PFSK-1 (cell line): ENCODE measurements around the gene NPHS1.

ENCODE experiments used
- FOXP2 ChIP-seq: optimal IDR thresholded peaks from 2 replicates; pipeline ENCODE3; 2011; ENCODE audit warnings: borderline replicate concordance, control low read depth, inconsistent platforms; ENCODE audit not compliant: insufficient read depth; ENCODE audit errors: extremely low read length, extremely low read depth
- POLR2AphosphoS5 ChIP-seq: IDR thresholded peaks from 2 replicates; pipeline ENCODE4 v1.6.1; 2012; ENCODE audit warnings: low read depth, mild to moderate bottlenecking, control low read depth, low read length, moderate library complexity
- REST ChIP-seq, 2 experiments: IDR thresholded peaks; 2 replicates each; pipeline versions ENCODE4 v1.6.1 to v1.8.0; 2011 to 2012; ENCODE audit warnings: low read depth in 2 of 2, low read length in 2 of 2, control low read depth in 1 of 2, inconsistent platforms in 1 of 2, mild to moderate bottlenecking in 1 of 2, moderate library complexity in 1 of 2; ENCODE audit not compliant: insufficient read depth in 1 of 2
- SIN3A ChIP-seq: IDR thresholded peaks from 2 replicates; pipeline ENCODE4 v1.6.1; 2012; ENCODE audit warnings: mild to moderate bottlenecking, low read length, moderate library complexity, borderline replicate concordance; ENCODE audit not compliant: insufficient read depth
- TAF1 ChIP-seq: IDR thresholded peaks from 2 replicates; pipeline ENCODE4 v1.6.1; 2012; ENCODE audit warnings: low read length, control low read depth, borderline replicate concordance; ENCODE audit not compliant: insufficient read depth

NPHS1 gene

GRCh38 chr19:35781650-35782049, 70.7 kb downstream of the NPHS1 start:
- no peak for TF ChIP-seq REST (IDR thresholded peaks at IDR 0.05; ENCODE audit: insufficient read depth in 1 of 2, low read depth in 2 of 2, low read length in 2 of 2)
- no peak for TF ChIP-seq FOXP2

DNA sequence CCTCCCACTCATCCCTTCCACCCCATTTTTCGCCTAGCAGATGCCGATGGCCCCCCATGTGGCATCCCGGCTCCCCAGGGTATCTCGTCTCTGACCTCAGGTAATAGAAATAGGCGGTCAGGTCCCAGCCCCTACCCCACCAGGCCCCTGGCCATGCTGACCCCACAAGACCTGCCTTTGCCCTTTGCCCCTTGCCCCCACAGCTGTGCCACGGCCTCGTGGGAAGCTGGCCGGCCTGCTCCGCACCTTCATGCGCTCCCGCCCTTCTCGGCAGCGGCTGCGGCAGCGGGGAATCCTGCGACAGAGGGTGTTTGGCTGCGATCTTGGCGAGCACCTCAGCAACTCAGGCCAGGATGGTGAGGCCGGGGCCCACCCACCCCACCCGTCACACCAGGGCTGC, 71.6 kb downstream of the NPHS1 start:
- TF ChIP-seq FOXP2 (no peak), REST (IDR thresholded peaks at IDR 0.05; ENCODE audit: insufficient read depth in 1 of 2, low read depth in 2 of 2, low read length in 2 of 2) (no peak), POLR2AphosphoS5 (no peak), TAF1 (no peak), SIN3A (no peak)

DNA sequence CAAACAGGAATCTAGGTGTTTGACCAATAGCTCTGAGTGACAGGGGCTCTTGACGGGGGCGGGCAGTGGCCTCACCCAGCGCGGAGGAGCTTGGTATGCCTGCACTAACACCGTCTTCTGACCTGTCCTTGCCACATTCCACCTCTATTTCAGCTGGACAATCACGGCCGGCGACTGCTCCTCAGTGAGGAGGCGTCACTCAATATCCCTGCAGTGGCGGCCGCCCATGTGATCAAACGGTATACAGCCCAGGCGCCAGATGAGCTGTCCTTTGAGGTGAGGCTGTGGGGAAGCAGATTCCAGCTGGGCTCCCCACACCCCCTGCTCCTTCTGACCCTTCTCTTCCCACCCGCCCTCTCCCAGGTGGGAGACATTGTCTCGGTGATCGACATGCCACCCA, 72.2 kb downstream of the NPHS1 start:
- no peak for TF ChIP-seq POLR2AphosphoS5
- no peak for TF ChIP-seq TAF1
- no peak for TF ChIP-seq FOXP2
- no peak for TF ChIP-seq SIN3A
- TF ChIP-seq REST (IDR thresholded peaks at IDR 0.05; ENCODE audit: insufficient read depth in 1 of 2, low read depth in 2 of 2, low read length in 2 of 2) = no peak

DNA sequence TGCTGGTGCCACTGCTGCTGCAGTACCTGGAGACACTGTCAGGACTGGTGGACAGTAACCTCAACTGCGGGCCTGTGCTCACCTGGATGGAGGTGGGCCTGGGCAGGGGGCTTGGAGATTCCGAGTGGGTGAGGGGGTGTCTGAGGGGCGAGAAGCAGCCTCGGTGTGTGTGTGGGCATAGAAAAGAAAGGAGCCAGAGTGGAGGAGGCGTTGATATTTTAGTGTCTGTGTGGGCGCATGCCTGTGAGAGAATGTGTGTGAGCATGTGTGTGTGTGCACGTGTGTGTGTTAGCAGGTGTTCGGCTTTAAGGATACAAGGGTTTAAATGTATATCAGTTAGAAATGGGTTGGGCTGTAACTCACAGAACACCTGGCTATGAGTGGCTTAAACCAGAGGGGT, 73.3 kb downstream of the NPHS1 start:
- TF ChIP-seq FOXP2 (no peak), POLR2AphosphoS5 (no peak), REST (IDR thresholded peaks at IDR 0.05; ENCODE audit: insufficient read depth in 1 of 2, low read depth in 2 of 2, low read length in 2 of 2) (no peak), SIN3A (no peak), TAF1 (no peak)

- TF ChIP-seq FOXP2 (no peak), POLR2AphosphoS5 (no peak), SIN3A (no peak), TAF1 (no peak), REST (IDR thresholded peaks at IDR 0.05; ENCODE audit: insufficient read depth in 1 of 2, low read depth in 2 of 2, low read length in 2 of 2) (no peak)
Measured at GRCh38 chr19:35777961-35778360, 74.3 kb downstream of the NPHS1 start.
